Measurements from ENCODE around the gene SLK.

GRCh38 chr10:103960103-103960502, 6.8 kb upstream of the SLK start:
- no peak for TF ChIP-seq CTCF (IDR thresholded peaks at IDR 0.05 in 8 of 11, conservative IDR thresholded peaks at IDR 0.05 in 3 of 11)
- TF ChIP-seq POLR2A (IDR thresholded peaks at IDR 0.05) = no peak
- no peak for TF ChIP-seq POLR2AphosphoS5 (IDR thresholded peaks at IDR 0.05)
